GM21723 (cell line): ENCODE measurements around the gene PLEKHA7.
A peak's percentile ranks its signal among the peaks of the same experiment; 100 is the strongest.

Source experiments
- ATAC-seq: cut with Tn5 transposase; IDR thresholded peaks from one replicate; pipeline ENCODE4 v1.9.1; 2021; ENCODE audit warnings: mild to moderate bottlenecking, moderate library complexity; ENCODE audit not compliant: unreplicated experiment

Gene PLEKHA7

GRCh38 chr11:16749092-16749491 lies 265.1 kb downstream of the PLEKHA7 start:
- no peak for ATAC-seq

- no peak for ATAC-seq
Measured at GRCh38 chr11:16745950-16746605, 268.1 kb downstream of the PLEKHA7 start.

- ATAC-seq = no peak
Measured at GRCh38 chr11:16744128-16744725, 270.0 kb downstream of the PLEKHA7 start.

GRCh38 chr11:16743478-16743877 lies 270.7 kb downstream of the PLEKHA7 start:
- no peak for ATAC-seq

GRCh38 chr11:16741473-16741872 lies 272.7 kb downstream of the PLEKHA7 start:
- no peak for ATAC-seq

GRCh38 chr11:16738947-16739815 lies 275.0 kb downstream of the PLEKHA7 start:
- no peak for ATAC-seq

- peak; percentile 98 for ATAC-seq
Measured at GRCh38 chr11:16738193-16738946, 275.8 kb downstream of the PLEKHA7 start, which contains the start of gene C11orf58. Gene C11orf58, plus strand, starts transcription at chr11:16738647. Its CDS starts 132 bp downstream, at chr11:16738779.

- ATAC-seq = peak; percentile 17
Measured at GRCh38 chr11:16737818-16738192, 276.4 kb downstream of the PLEKHA7 start.
